T-helper 1 cell treated with Interleukin-12 subunit alpha and Interleukin-12 subunit beta and Interleukin-4 antibody, amounts not matched to agents 30 μg/mL and 1 μg/mL, for 36 hours (primary cell): ENCODE results near the gene SLC39A13.

ENCODE experiments used
- H3K27ac Mint-ChIP-seq: one replicate; pipeline ENCODE4 v1.8.0; 2021; ENCODE audit warnings: mild to moderate bottlenecking, mixed read lengths
- H3K27me3 Mint-ChIP-seq: one replicate; pipeline ENCODE4 v1.8.0; 2021; ENCODE audit warnings: low read depth, mixed read lengths
- H3K36me3 Mint-ChIP-seq: one replicate; pipeline ENCODE4 v1.8.0; 2021; ENCODE audit warnings: low read depth, mixed read lengths
- H3K4me1 Mint-ChIP-seq: one replicate; pipeline ENCODE4 v1.8.0; 2021; ENCODE audit warnings: low read depth, mixed read lengths
- H3K4me3 Mint-ChIP-seq: one replicate; pipeline ENCODE4 v1.8.0; 2021; ENCODE audit warnings: mild to moderate bottlenecking, moderate library complexity, mixed read lengths
- H3K9me3 Mint-ChIP-seq: one replicate; pipeline ENCODE4 v1.8.0; 2021; ENCODE audit warnings: mixed read lengths

SLC39A13 gene

GRCh38 chr11:47407746-47408590, at the start of gene SLC39A13:
SLC39A13 (plus strand) TSS chr11:47408590; CDS start chr11:47410095, 1,505 bp downstream.
- Mint-ChIP-seq H3K27me3 (no peaks in the 10 kb centered on the region), H3K36me3 (no peaks in the 10 kb centered on the region), H3K9me3 (no peaks in the 10 kb centered on the region), H3K4me1 (peaks cover 19% of the 10 kb centered on the region), H3K4me3 (peak within 1 kb of the TSS; percentile 98), H3K27ac (peak within 1 kb of the TSS; percentile 96)

- Mint-ChIP-seq H3K4me1 (peaks cover 4% of the 10 kb centered on the region), H3K27me3 (no peaks in the 10 kb centered on the region), H3K36me3 (no peaks in the 10 kb centered on the region), H3K9me3 (no peaks in the 10 kb centered on the region), H3K27ac (no peak overlapping the region), H3K4me3 (no peak overlapping the region)
These were observed 49.7 kb upstream of the SLC39A13 start for GRCh38 chr11:47358731-47359051.

- H3K4me1 Mint-ChIP-seq = peaks cover 4% of the 10 kb centered on the region
- H3K36me3 Mint-ChIP-seq = no peaks in the 10 kb centered on the region
- peak overlapping the region; percentile 17 for H3K27ac Mint-ChIP-seq
- no peaks in the 10 kb centered on the region for H3K27me3 Mint-ChIP-seq
- no peaks in the 10 kb centered on the region for H3K9me3 Mint-ChIP-seq
- no peak overlapping the region for H3K4me3 Mint-ChIP-seq
These were observed 49.2 kb upstream of the SLC39A13 start for GRCh38 chr11:47359162-47359561.

- H3K36me3 Mint-ChIP-seq = no peaks in the 10 kb centered on the region
- H3K4me3 Mint-ChIP-seq = no peak overlapping the region
- no peaks in the 10 kb centered on the region for H3K9me3 Mint-ChIP-seq
- no peaks in the 10 kb centered on the region for H3K27me3 Mint-ChIP-seq
- peaks cover 4% of the 10 kb centered on the region for H3K4me1 Mint-ChIP-seq
- H3K27ac Mint-ChIP-seq = peak overlapping the region; percentile 17
These were observed 48.8 kb upstream of the SLC39A13 start for GRCh38 chr11:47359586-47359985.

GRCh38 chr11:47360341-47360740, 48.0 kb upstream of the SLC39A13 start:
- Mint-ChIP-seq H3K4me1 (peaks cover 4% of the 10 kb centered on the region), H3K36me3 (no peaks in the 10 kb centered on the region), H3K27me3 (no peaks in the 10 kb centered on the region), H3K9me3 (no peaks in the 10 kb centered on the region), H3K27ac (no peak overlapping the region), H3K4me3 (no peak overlapping the region)

- Mint-ChIP-seq H3K27me3 (peaks cover 5% of the 10 kb centered on the region), H3K36me3 (no peaks in the 10 kb centered on the region), H3K27ac (no peak overlapping the region), H3K4me1 (peaks cover 4% of the 10 kb centered on the region), H3K4me3 (no peak overlapping the region), H3K9me3 (no peaks in the 10 kb centered on the region)
These were observed 47.0 kb upstream of the SLC39A13 start for GRCh38 chr11:47361419-47361818.

GRCh38 chr11:47366020-47366490, 42.3 kb upstream of the SLC39A13 start:
- H3K27me3 Mint-ChIP-seq = peaks cover 8% of the 10 kb centered on the region
- H3K4me1 Mint-ChIP-seq = peaks cover 2% of the 10 kb centered on the region

GRCh38 chr11:47369676-47370075, 38.7 kb upstream of the SLC39A13 start:
- Mint-ChIP-seq H3K27ac (no peak overlapping the region), H3K4me3 (no peak overlapping the region), H3K9me3 (no peaks in the 10 kb centered on the region), H3K4me1 (peaks cover 2% of the 10 kb centered on the region), H3K27me3 (peaks cover 8% of the 10 kb centered on the region), H3K36me3 (no peaks in the 10 kb centered on the region)

More at GRCh38 chr11:47366020-47366490, 42.3 kb upstream of the SLC39A13 start:
- Mint-ChIP-seq H3K4me3 (no peak overlapping the region), H3K36me3 (no peaks in the 10 kb centered on the region), H3K9me3 (no peaks in the 10 kb centered on the region), H3K27ac (no peak overlapping the region)

GRCh38 chr11:47372422-47372821, 36.0 kb upstream of the SLC39A13 start:
- Mint-ChIP-seq H3K4me3 (no peak overlapping the region), H3K4me1 (peaks cover 4% of the 10 kb centered on the region), H3K9me3 (no peaks in the 10 kb centered on the region), H3K27ac (no peak overlapping the region), H3K36me3 (no peaks in the 10 kb centered on the region), H3K27me3 (peaks cover 4% of the 10 kb centered on the region)

GRCh38 chr11:47373876-47374719, 34.3 kb upstream of the SLC39A13 start:
- Mint-ChIP-seq H3K4me1 (peaks cover 4% of the 10 kb centered on the region), H3K27me3 (peaks cover 4% of the 10 kb centered on the region), H3K27ac (no peak overlapping the region), H3K9me3 (no peaks in the 10 kb centered on the region), H3K4me3 (no peak overlapping the region), H3K36me3 (no peaks in the 10 kb centered on the region)

- Mint-ChIP-seq H3K36me3 (no peaks in the 10 kb centered on the region), H3K27ac (no peak overlapping the region)
These were observed 33.7 kb upstream of the SLC39A13 start for GRCh38 chr11:47374720-47375019.

GRCh38 chr11:47375020-47375419, 33.4 kb upstream of the SLC39A13 start:
- Mint-ChIP-seq H3K27me3 (no peaks in the 10 kb centered on the region), H3K9me3 (no peaks in the 10 kb centered on the region), H3K36me3 (no peaks in the 10 kb centered on the region), H3K4me3 (no peak overlapping the region), H3K27ac (no peak overlapping the region), H3K4me1 (peaks cover 2% of the 10 kb centered on the region)

More at GRCh38 chr11:47374720-47375019, 33.7 kb upstream of the SLC39A13 start:
- Mint-ChIP-seq H3K4me1 (peaks cover 2% of the 10 kb centered on the region), H3K27me3 (no peaks in the 10 kb centered on the region), H3K9me3 (no peaks in the 10 kb centered on the region), H3K4me3 (no peak overlapping the region)

GRCh38 chr11:47375546-47376085, 32.8 kb upstream of the SLC39A13 start:
- H3K36me3 Mint-ChIP-seq = no peaks in the 10 kb centered on the region

GRCh38 chr11:47376107-47376524, 32.3 kb upstream of the SLC39A13 start:
- no peak overlapping the region for H3K27ac Mint-ChIP-seq
- H3K4me3 Mint-ChIP-seq = no peak overlapping the region
- no peaks in the 10 kb centered on the region for H3K36me3 Mint-ChIP-seq
- H3K9me3 Mint-ChIP-seq = no peaks in the 10 kb centered on the region
- peaks cover 2% of the 10 kb centered on the region for H3K4me1 Mint-ChIP-seq
- H3K27me3 Mint-ChIP-seq = no peaks in the 10 kb centered on the region

More at GRCh38 chr11:47375546-47376085, 32.8 kb upstream of the SLC39A13 start:
- no peak overlapping the region for H3K27ac Mint-ChIP-seq
- no peak overlapping the region for H3K4me3 Mint-ChIP-seq
- peaks cover 2% of the 10 kb centered on the region for H3K4me1 Mint-ChIP-seq
- H3K9me3 Mint-ChIP-seq = no peaks in the 10 kb centered on the region
- H3K27me3 Mint-ChIP-seq = no peaks in the 10 kb centered on the region
